Dedifferentiated amniotic fluid mesenchymal stem cell (primary cell): ENCODE measurements around the gene MLLT1.
"Not testable (repeated sequence)": the region's sequence is repeated elsewhere in the genome, so short reads cannot be mapped to it uniquely, and the experiment has no call there.

Experiments
- DNase-seq: peaks from one replicate; pipeline ENCODE4 v3.0.0-alpha.2; 2016; ENCODE audit errors: extremely low spot score

MLLT1 gene, protein sequence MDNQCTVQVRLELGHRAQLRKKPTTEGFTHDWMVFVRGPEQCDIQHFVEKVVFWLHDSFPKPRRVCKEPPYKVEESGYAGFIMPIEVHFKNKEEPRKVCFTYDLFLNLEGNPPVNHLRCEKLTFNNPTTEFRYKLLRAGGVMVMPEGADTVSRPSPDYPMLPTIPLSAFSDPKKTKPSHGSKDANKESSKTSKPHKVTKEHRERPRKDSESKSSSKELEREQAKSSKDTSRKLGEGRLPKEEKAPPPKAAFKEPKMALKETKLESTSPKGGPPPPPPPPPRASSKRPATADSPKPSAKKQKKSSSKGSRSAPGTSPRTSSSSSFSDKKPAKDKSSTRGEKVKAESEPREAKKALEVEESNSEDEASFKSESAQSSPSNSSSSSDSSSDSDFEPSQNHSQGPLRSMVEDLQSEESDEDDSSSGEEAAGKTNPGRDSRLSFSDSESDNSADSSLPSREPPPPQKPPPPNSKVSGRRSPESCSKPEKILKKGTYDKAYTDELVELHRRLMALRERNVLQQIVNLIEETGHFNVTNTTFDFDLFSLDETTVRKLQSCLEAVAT

DNA sequence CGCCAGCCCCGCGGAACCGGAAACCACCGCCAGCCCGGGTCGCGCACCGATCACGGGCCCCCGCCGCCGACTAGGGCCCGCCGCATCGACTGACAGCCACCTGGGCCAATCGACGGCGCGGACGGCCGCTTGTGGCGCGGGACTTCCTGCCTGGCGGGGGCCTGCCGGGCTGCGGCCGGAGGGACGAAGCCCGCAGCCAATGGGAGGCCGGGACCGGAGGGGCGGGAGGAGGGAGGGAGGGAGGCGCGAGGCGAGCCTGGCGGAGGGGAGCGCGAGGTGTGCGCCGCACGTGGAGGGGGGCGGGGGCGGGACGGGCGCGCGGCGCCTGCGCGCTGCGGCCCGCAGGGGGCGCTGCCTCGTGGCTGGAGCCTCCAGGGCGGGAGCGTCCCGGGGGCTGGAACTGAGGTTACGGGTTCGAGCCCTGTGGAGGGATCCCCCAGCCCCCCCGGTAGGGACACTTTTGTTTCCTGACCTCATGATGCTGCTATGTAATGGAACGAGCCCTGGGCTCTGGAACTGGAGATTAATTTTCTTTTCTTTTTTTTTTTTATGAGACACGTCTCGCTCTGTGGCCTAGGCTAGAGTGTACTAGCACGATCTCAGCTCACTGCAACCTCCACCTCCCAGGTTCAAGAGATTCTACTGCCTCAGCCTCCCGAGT lies at the start of gene MLLT1:
Gene MLLT1, minus strand, starts transcription at position 45 of the 661 bp plus-strand sequence. CDS start 191 bp downstream, outside the sequence.
- peak; percentile 94 for DNase-seq

DNA sequence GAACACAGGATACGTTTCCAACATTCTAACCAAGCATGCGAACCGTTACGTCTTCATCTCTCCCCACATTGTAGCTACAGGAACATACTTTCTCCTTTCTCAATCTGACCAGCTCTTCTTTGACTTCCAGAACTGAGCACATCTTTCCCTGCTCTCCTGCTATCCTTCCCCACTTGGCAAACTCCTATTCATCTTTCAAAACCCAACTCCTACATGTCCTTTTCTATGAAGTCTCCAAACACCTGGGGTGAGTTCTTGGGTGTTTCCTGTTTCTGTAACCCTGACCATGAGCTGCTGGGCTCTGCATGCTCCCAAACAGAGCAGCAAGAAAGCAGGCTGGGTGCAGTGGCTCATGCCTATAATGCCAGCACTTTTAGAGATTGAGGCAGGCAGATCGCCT lies 47.0 kb upstream of the MLLT1 start:
- DNase-seq: no peak

- no peak for DNase-seq
These were observed 45.8 kb upstream of the MLLT1 start for GRCh38 chr19:6325614-6326013.

- DNase-seq: no peak
These were observed 45.0 kb upstream of the MLLT1 start for GRCh38 chr19:6324757-6325156.

- no peak for DNase-seq
These were observed 42.5 kb upstream of the MLLT1 start for GRCh38 chr19:6322284-6322683.

DNA sequence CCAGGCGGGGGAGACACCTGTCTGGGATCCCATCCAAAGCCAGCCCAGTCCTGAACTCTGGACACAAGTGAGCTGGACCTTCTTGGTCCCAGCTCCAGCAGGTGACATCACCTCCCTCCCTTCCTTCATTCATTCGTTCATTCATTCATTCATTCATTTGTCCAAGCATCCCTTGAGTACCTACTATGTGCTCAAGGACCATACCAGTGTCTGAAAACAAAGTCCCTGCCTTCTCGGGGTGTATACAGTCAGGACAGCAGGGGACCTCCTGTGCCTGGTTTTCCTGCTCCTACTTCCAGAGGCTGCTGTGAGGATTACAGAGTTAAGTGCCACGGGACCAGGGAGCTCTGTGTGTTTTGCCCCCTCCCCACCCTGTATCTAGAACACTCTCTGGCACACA lies 39.6 kb upstream of the MLLT1 start:
- no peak for DNase-seq

DNA sequence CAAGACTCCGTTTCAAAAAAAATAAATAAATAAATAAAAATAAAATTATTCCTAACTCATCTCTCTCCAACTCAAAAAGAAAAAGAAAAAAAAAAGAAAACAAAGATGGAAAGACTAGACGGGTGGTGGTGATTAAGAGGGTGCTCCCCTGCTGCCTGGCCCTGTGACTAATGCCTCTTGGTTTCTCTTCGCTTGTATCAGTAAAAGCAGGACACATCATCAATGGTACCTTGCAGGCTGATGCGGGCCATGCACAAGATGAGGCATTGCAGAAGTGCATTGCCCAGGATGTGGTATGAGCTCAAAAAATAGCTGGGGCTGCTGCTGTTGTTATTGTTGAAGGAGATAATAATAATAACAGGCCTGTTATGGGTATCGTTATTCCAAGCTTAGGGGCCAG lies 39.0 kb upstream of the MLLT1 start:
- DNase-seq: no peak

DNA sequence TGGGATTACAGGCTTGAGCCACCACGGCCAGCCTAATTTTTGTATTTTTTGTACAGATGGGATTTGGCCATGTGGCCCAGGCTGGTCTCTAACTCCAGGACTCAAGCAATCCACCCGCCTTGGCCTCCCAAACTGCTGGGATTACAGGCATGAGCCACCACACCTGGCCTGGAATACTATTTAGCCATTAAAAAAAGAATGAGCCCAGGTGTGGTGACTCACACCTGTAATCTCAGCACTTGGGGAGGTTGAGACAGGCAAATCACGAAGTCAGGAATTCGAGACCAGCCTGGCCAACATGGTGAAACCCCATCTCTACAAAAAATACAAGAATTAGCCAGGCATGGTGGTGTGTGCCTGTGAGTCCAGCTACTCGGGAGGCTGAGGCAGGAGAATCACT lies 35.9 kb upstream of the MLLT1 start:
- DNase-seq: not testable (repeated sequence)

DNA sequence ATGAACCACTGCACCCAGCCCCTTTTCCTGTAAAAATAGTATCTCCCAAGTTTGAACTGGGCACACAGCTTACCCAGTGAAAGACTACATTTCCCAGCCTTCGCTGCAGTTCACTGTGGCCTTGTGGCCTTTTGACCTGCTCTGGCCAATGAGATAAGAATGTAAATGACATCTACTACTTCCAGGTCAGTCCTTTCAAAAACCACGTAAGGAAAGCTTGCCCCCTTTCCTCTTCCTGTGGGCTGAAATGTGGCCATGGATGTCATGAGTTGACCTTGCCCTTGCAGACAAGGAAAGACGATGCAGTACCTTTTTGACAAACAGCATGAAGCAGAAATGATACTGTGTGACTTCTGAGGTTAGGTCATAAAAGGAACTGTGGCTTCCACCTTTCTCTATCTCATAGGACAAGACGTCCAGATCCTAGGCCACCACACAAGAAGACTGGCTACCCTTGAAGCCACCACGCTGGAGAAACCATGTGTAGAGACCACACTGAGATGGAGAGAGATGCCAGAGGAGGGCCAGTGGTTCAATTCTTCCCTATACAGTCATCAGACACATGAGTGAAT lies 33.7 kb upstream of the MLLT1 start:
- DNase-seq: no peak

DNA sequence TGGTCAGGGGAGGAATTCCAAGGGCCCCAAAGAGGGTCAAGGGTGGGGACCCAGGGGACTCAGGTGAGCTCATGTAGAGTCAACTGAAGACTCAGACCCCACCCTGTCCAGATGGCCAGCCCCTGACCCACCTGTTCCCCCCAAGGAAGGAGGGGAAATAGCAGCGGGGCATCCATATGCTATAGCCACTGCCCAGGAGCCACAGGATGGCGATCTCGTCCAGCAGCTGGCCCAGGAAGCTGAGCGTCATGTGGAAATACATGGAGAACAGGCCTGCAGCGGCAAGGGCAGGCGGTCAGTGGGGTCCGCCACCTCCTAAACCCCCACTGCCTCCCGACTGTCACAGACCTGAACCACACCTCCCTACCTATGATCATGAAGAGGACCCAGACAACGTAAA lies 32.2 kb upstream of the MLLT1 start:
- DNase-seq: no peak

DNA sequence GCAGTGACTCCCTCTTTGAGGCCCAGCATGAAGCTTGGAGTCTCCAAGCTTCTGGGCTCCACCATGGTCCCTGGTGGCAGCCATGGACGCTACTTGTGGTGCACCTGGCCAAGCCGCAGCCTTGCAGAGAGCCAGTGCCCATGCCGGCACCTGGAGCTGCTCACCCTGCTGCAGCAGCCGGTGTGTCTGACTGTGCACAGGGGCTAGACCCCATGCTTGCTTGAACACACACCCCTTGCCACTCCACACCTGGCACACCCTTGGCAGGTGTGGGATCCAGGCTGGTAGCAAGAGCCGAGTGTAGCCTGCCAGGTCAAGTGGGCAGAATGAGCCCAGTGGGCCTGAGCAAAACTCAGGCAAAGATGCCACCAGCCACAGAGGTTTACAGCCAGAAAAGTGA lies 18.6 kb upstream of the MLLT1 start:
- DNase-seq: no peak

DNA sequence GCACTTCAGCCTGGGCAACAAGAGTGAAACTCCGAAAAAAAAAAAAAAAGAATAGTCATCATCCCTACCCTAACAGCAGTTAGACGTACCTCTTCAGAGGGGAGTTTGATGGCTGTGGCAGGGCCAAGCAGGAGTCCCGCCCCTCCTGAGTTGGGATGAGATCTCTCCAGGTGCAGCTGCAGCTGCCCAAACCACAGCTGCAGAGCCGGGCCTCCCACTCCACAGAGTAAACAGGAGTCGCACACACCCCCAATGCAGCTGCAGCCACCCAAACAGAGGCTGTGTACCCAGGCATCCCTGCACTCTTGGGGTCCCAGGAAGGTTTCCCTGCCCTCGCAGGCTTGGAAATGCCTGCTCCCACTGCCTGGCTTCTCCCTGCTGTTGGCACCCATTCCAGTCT lies 17.4 kb upstream of the MLLT1 start:
- DNase-seq: no peak

DNA sequence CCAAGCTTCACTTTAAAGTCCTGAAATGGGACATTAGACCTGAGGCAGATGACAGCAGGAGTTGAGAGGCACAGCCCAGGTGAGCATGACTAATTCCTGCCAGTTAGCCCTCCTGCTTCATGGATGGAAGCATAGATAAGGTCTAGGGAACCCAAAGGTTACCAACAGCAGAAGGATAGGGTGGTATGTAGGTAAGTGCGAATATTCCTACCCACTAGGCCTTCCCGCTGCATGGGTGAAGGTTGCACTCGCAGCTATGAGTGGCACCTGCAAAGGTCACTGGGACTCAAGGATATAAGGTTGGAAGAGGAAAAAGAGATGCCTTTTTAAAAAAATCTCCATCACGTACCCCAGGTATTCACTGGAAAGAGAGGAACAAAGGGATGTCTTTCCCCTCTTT lies 12.2 kb upstream of the MLLT1 start:
- no peak for DNase-seq

GRCh38 chr19:6288737-6289136 lies 9.0 kb upstream of the MLLT1 start:
- no peak for DNase-seq

- no peak for DNase-seq
These were observed 7.6 kb upstream of the MLLT1 start for GRCh38 chr19:6287269-6287885.

GRCh38 chr19:6286676-6287075 lies 6.9 kb upstream of the MLLT1 start:
- no peak for DNase-seq

DNA sequence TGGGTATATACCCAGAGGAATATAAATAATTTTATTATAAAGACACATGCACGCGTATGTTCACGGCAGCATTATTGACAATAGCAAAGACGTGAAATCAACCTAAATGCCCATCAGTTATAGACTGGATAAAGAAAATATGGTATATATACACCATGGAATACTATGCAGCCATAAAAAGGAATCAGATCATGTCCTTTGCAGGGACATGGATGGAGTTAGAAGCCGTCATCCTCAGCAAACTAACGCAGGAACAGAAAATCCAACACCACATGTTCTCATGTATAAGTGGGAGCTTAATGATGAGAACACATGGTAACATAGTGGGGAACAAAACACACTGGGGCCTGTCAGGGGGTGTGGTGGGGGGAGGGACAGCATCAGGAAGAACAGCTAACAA lies 2.6 kb upstream of the MLLT1 start:
- DNase-seq: not testable (repeated sequence)

GRCh38 chr19:6279620-6279930 lies 200 bp downstream of the MLLT1 start:
- DNase-seq: no peak

GRCh38 chr19:6278740-6279619 lies 795 bp downstream of the MLLT1 start:
- DNase-seq: no peak

- DNase-seq: no peak
These were observed 1.7 kb downstream of the MLLT1 start for GRCh38 chr19:6278051-6278450.

DNA sequence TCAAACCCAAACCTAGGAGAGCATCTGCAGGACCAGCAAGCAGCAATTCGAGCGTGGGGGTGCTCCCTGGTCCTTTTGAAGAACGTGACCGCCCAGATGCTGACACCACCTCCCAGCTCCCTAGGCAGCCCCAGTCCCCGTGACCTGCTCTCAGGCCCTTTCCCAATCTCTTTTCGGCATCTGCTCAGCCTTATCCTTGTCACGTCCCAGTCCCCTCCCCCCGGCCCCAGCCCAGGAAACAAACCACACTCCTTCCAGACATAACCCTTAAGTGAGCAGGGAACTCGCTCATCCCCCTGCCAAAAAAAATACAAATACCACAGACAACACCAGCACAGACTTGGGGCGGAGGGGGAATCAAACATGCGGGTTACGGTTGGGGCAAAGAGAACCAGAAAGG lies 3.3 kb downstream of the MLLT1 start:
- no peak for DNase-seq
